Hepatocyte (in vitro differentiated cells): ENCODE data around the gene ACTC1. TPM values are rescaled to one million over a fixed set of nuclear protein-coding genes. Genes with fewer than 3 reads are reported as not detected.

Experiments used
- DNase-seq: peaks from one replicate; pipeline ENCODE4 v3.0.0-alpha.2; 2016; ENCODE audit warnings: low spot score
- H2AFZ ChIP-seq: fragments of 200-600 bp; sonication (generic); 2 replicates; pipeline ENCODE4 v1.6.0; 2016; ENCODE audit warnings: antibody characterized with exemption, mild to moderate bottlenecking
- H3K27ac ChIP-seq: fragments of 200-600 bp; sonication (generic); 2 replicates; pipeline ENCODE4 v1.5.1; 2016; ENCODE audit warnings: mild to moderate bottlenecking
- H3K27me3 ChIP-seq: fragments of 200-600 bp; sonication (generic); 2 replicates; pipeline ENCODE4 v1.6.1; 2016
- H3K36me3 ChIP-seq: fragments of 200-600 bp; sonication (generic); replicated peaks from 2 replicates; pipeline ENCODE4 v1.5.1; 2016; ENCODE audit warnings: low read depth; ENCODE audit not compliant: insufficient read depth
- H3K4me1 ChIP-seq: fragments of 200-600 bp; sonication (generic); 2 replicates; pipeline ENCODE4 v1.5.1; 2016; ENCODE audit warnings: mild to moderate bottlenecking, moderate library complexity; ENCODE audit not compliant: insufficient read depth
- H3K4me2 ChIP-seq: fragments of 200-600 bp; sonication (generic); 2 replicates; pipeline ENCODE4 v1.6.0; 2016
- H3K4me3 ChIP-seq: fragments of 200-600 bp; sonication (generic); 2 replicates; pipeline ENCODE4 v1.5.1; 2016; ENCODE audit warnings: mild to moderate bottlenecking
- H3K79me2 ChIP-seq: fragments of 200-600 bp; sonication (generic); 2 replicates; pipeline ENCODE4 v1.6.0; 2017; ENCODE audit warnings: mild to moderate bottlenecking
- H3K9me2 ChIP-seq: fragments of 200-600 bp; sonication (generic); replicated peaks from 2 replicates; pipeline ENCODE4 v1.6.0; 2017; ENCODE audit warnings: mild to moderate bottlenecking; ENCODE audit not compliant: insufficient read depth
- H3K9me3 ChIP-seq: fragments of 200-600 bp; sonication (generic); 2 replicates; pipeline ENCODE4 v1.5.1; 2016; ENCODE audit warnings: low read depth, mild to moderate bottlenecking
- H4K20me1 ChIP-seq: fragments of 200-600 bp; sonication (generic); 2 replicates; pipeline ENCODE4 v1.6.0; 2016; ENCODE audit warnings: mild to moderate bottlenecking; ENCODE audit not compliant: insufficient read depth, poor library complexity, severe bottlenecking
- CTCF ChIP-seq: fragments of 200-600 bp; sonication (generic); IDR thresholded peaks from 2 replicates; pipeline ENCODE4 v1.5.1; 2016; ENCODE audit warnings: antibody characterized with exemption, mild to moderate bottlenecking; ENCODE audit not compliant: poor library complexity
- EZH2 ChIP-seq: fragments of 200-600 bp; sonication (generic); IDR thresholded peaks from 2 replicates; pipeline ENCODE4 v1.6.1; 2016; ENCODE audit warnings: antibody characterized with exemption, mild to moderate bottlenecking, borderline replicate concordance
- EZH2phosphoT487 ChIP-seq: fragments of 200-600 bp; sonication (generic); IDR thresholded peaks from one replicate; pipeline ENCODE4 v1.6.1; 2018; ENCODE audit warnings: antibody characterized with exemption, mild to moderate bottlenecking, low read depth, moderate library complexity; ENCODE audit not compliant: unreplicated experiment, severe bottlenecking
- WGBS: methylation state at CpG from one replicate; pipeline ENCODE4 v1.1.6; 2016; ENCODE audit warnings: low lambda C conversion rate; ENCODE audit errors: missing lambda C conversion rate; 5-methylcytosine and 5-hydroxymethylcytosine counted together
- polyA plus RNA-seq: library from polyadenylated mRNA; unstranded; fragments of >200 nt; fragmentation: Nextera tagmentation; extraction: Ambion mirVana; gene quantifications from 2 replicates; pipeline ENCODE4 v1.2.1, GENCODE V29; 2016
- total RNA-seq: library from RNA; depleted of rRNA; stranded (reverse); fragments of >200 nt; gene quantifications from 2 replicates; pipeline ENCODE4 v1.2.3, GENCODE V29; 2014

The ACTC1 gene
- total and polyA plus RNA-seq, 2 experiments from 2014 or later, result 1.7 to 4.7 TPM

- Histone ChIP-seq H3K4me2 (no peak overlapping the region), H4K20me1 (no peaks in the 10 kb centered on the region), H3K4me1 (no peaks in the 10 kb centered on the region), H3K9me3 (no peaks in the 10 kb centered on the region), H3K9me2 (no peaks in the 10 kb centered on the region), H3K27ac (no peak overlapping the region), H2AFZ (no peak overlapping the region), H3K4me3 (no peak overlapping the region), H3K36me3 (no peaks in the 10 kb centered on the region), H3K79me2 (no peaks in the 10 kb centered on the region), H3K27me3 (no peaks in the 10 kb centered on the region)
- no peak for DNase-seq
- WGBS, result 84% methylated on average over 2 of the region's 2 CpGs
- TF ChIP-seq CTCF (no peak), EZH2 (no peak), EZH2phosphoT487 (no peak)
These were observed 14.6 kb downstream of the ACTC1 start for GRCh38 chr15:34780725-34781124.

GRCh38 chr15:34776606-34777105 is 18.7 kb downstream of the ACTC1 start:
- 50% methylated on average over 2 of the region's 2 CpGs for WGBS
- no peak for DNase-seq
- H3K36me3 ChIP-seq, result no peaks in the 10 kb centered on the region
- no peaks in the 10 kb centered on the region for H3K4me1 ChIP-seq
- TF ChIP-seq EZH2, result no peak
- H3K9me3 ChIP-seq, result no peaks in the 10 kb centered on the region
- H3K27ac ChIP-seq, result no peak overlapping the region
- H3K4me2 ChIP-seq, result no peak overlapping the region
- no peaks in the 10 kb centered on the region for H3K27me3 ChIP-seq
- no peak overlapping the region for H3K4me3 ChIP-seq
- H4K20me1 ChIP-seq, result no peaks in the 10 kb centered on the region
- H2AFZ ChIP-seq, result no peak overlapping the region
- H3K79me2 ChIP-seq, result no peaks in the 10 kb centered on the region
- no peaks in the 10 kb centered on the region for H3K9me2 ChIP-seq

GRCh38 chr15:34773917-34774316 is 21.4 kb downstream of the ACTC1 start:
- H3K9me3 ChIP-seq, result no peaks in the 10 kb centered on the region
- H3K27ac ChIP-seq, result no peak overlapping the region
- WGBS, result 50% methylated on average over 2 of the region's 2 CpGs
- H3K4me3 ChIP-seq, result no peak overlapping the region
- H3K4me2 ChIP-seq, result no peak overlapping the region
- H3K36me3 ChIP-seq, result no peaks in the 10 kb centered on the region
- DNase-seq, result no peak
- H3K4me1 ChIP-seq, result no peaks in the 10 kb centered on the region
- no peaks in the 10 kb centered on the region for H3K9me2 ChIP-seq
- H4K20me1 ChIP-seq, result no peaks in the 10 kb centered on the region
- no peak for TF ChIP-seq EZH2phosphoT487
- no peak for TF ChIP-seq CTCF
- no peak for TF ChIP-seq EZH2
- H3K79me2 ChIP-seq, result no peaks in the 10 kb centered on the region
- H2AFZ ChIP-seq, result no peak overlapping the region
- H3K27me3 ChIP-seq, result no peaks in the 10 kb centered on the region

GRCh38 chr15:34773013-34773412 is 22.3 kb downstream of the ACTC1 start:
- Histone ChIP-seq H3K4me2 (no peak overlapping the region), H3K9me3 (no peaks in the 10 kb centered on the region), H3K36me3 (no peaks in the 10 kb centered on the region), H3K4me3 (no peak overlapping the region), H3K27me3 (no peaks in the 10 kb centered on the region), H3K27ac (no peak overlapping the region), H4K20me1 (no peaks in the 10 kb centered on the region), H3K4me1 (no peaks in the 10 kb centered on the region), H3K9me2 (no peaks in the 10 kb centered on the region), H2AFZ (no peak overlapping the region), H3K79me2 (no peaks in the 10 kb centered on the region)
- no peak for DNase-seq
- no peak for TF ChIP-seq EZH2phosphoT487
- no peak for TF ChIP-seq CTCF
- no peak for TF ChIP-seq EZH2
